ENCODE data around the gene ATP2A3. TPM values are rescaled to one million over a fixed set of nuclear protein-coding genes. Genes with fewer than 3 reads are reported as not detected.

ATP2A3 gene
- total and polyA plus RNA-seq, 2 experiments from 2014 or later: 2.2 to 4.1 TPM

GRCh38 chr17:4004517-4005295, 40.5 kb upstream of the ATP2A3 start:
- H3K36me3 ChIP-seq (replicated peaks; ENCODE audit: insufficient read depth, low read depth): no peaks in the 10 kb centered on the region
- no peaks in the 10 kb centered on the region for H4K20me1 ChIP-seq (ENCODE audit: insufficient read depth, poor library complexity, severe bottlenecking)
- H3K79me2 ChIP-seq: no peaks in the 10 kb centered on the region
- peaks cover 15% of the 10 kb centered on the region for H3K4me1 ChIP-seq (ENCODE audit: insufficient read depth)
- no peaks in the 10 kb centered on the region for H3K9me3 ChIP-seq (ENCODE audit: low read depth)
- peak; percentile 85 for TF ChIP-seq CTCF (IDR thresholded peaks at IDR 0.05; ENCODE audit: poor library complexity)
- no peak for TF ChIP-seq EZH2 (IDR thresholded peaks at IDR 0.05; ENCODE audit: borderline replicate concordance)
- peak overlapping the region; percentile 96 for H3K27ac ChIP-seq
- 37% methylated on average over 44 of the region's 44 CpGs for WGBS (ENCODE audit: low lambda C conversion rate, missing lambda C conversion rate)
- H2AFZ ChIP-seq: no peak overlapping the region
- DNase-seq (ENCODE audit: low spot score): peak; percentile 77
- H3K4me2 ChIP-seq: peak overlapping the region; percentile 58
- no peaks in the 10 kb centered on the region for H3K27me3 ChIP-seq
- H3K4me3 ChIP-seq: no peak overlapping the region
- no peaks in the 10 kb centered on the region for H3K9me2 ChIP-seq (replicated peaks; ENCODE audit: insufficient read depth)

GRCh38 chr17:4003501-4004421, 39.5 kb upstream of the ATP2A3 start:
- H2AFZ ChIP-seq: no peak overlapping the region
- no peak overlapping the region for H3K4me3 ChIP-seq
- no peaks in the 10 kb centered on the region for H3K9me2 ChIP-seq (replicated peaks; ENCODE audit: insufficient read depth)
- no peaks in the 10 kb centered on the region for H3K27me3 ChIP-seq
- WGBS (ENCODE audit: low lambda C conversion rate, missing lambda C conversion rate): 73% methylated on average over 34 of the region's 46 CpGs
- peaks cover 15% of the 10 kb centered on the region for H3K4me1 ChIP-seq (ENCODE audit: insufficient read depth)
- no peaks in the 10 kb centered on the region for H3K9me3 ChIP-seq (ENCODE audit: low read depth)
- DNase-seq (ENCODE audit: low spot score): peak; percentile 82
- TF ChIP-seq EZH2phosphoT487 (IDR thresholded peaks at IDR 0.05; ENCODE audit: low read depth, severe bottlenecking, unreplicated experiment): no peak
- TF ChIP-seq EZH2 (IDR thresholded peaks at IDR 0.05; ENCODE audit: borderline replicate concordance): no peak
- TF ChIP-seq CTCF (IDR thresholded peaks at IDR 0.05; ENCODE audit: poor library complexity): no peak
- H3K79me2 ChIP-seq: no peaks in the 10 kb centered on the region
- H4K20me1 ChIP-seq (ENCODE audit: insufficient read depth, poor library complexity, severe bottlenecking): no peaks in the 10 kb centered on the region
- H3K36me3 ChIP-seq (replicated peaks; ENCODE audit: insufficient read depth, low read depth): no peaks in the 10 kb centered on the region
- peak overlapping the region; percentile 96 for H3K27ac ChIP-seq
- peak overlapping the region; percentile 58 for H3K4me2 ChIP-seq

GRCh38 chr17:4003131-4003500, 38.9 kb upstream of the ATP2A3 start:
- DNase-seq (ENCODE audit: low spot score): no peak
- no peaks in the 10 kb centered on the region for H3K79me2 ChIP-seq
- WGBS (ENCODE audit: low lambda C conversion rate, missing lambda C conversion rate): 97% methylated on average over 21 of the region's 21 CpGs
- H3K9me3 ChIP-seq (ENCODE audit: low read depth): no peaks in the 10 kb centered on the region
- no peak overlapping the region for H3K4me3 ChIP-seq
- H3K36me3 ChIP-seq (replicated peaks; ENCODE audit: insufficient read depth, low read depth): no peaks in the 10 kb centered on the region
- no peak overlapping the region for H2AFZ ChIP-seq
- no peak overlapping the region for H3K4me2 ChIP-seq
- peak overlapping the region; percentile 96 for H3K27ac ChIP-seq
- TF ChIP-seq EZH2phosphoT487 (IDR thresholded peaks at IDR 0.05; ENCODE audit: low read depth, severe bottlenecking, unreplicated experiment) (no peak), CTCF (IDR thresholded peaks at IDR 0.05; ENCODE audit: poor library complexity) (no peak), EZH2 (IDR thresholded peaks at IDR 0.05; ENCODE audit: borderline replicate concordance) (no peak)
- H3K4me1 ChIP-seq (ENCODE audit: insufficient read depth): peaks cover 15% of the 10 kb centered on the region
- H3K27me3 ChIP-seq: no peaks in the 10 kb centered on the region
- no peaks in the 10 kb centered on the region for H3K9me2 ChIP-seq (replicated peaks; ENCODE audit: insufficient read depth)
- H4K20me1 ChIP-seq (ENCODE audit: insufficient read depth, poor library complexity, severe bottlenecking): no peaks in the 10 kb centered on the region

All from hepatocyte (in vitro differentiated cells).